K562 (cell line): ENCODE measurements around the gene ELMOD2. TPM values are rescaled to one million over a fixed set of nuclear protein-coding genes. Genes with fewer than 3 reads are reported as not detected.

Source experiments
- ATAC-seq: fragments of 200-7000 bp; cut with Tn5 transposase; 3 replicates; pipeline ENCODE4 v1.9.1; 2020; ENCODE audit warnings: moderate library complexity
- BruUV-seq: library from RNA; stranded (reverse); fragments of 400-500 nt; replicated peaks from 2 replicates; lab custom pipeline; 2021; lab: Mats Ljungman, UMichigan
- CTCF ChIA-PET: fragments of 300-600 bp; formaldehyde crosslinking; extraction: SDS; loops from one replicate; lab custom pipeline; 2021; ENCODE audit warnings: low intra/inter-chr PET ratio; lab: Yijun Ruan, JAX
- POLR2A ChIA-PET: fragments of 300-600, 350-650 bp; sonication (Branson Sonifier 250); formaldehyde crosslinking; extraction: SDS; loops from one replicate; lab custom pipeline; 2021; ENCODE audit warnings: antibody characterized with exemption, inconsistent platforms; lab: Yijun Ruan, JAX
- DNase-seq, 4 experiments: peaks; one replicate each; pipeline versions ENCODE4 v3.0.0 to v3.0.0-alpha.2; 2011 to 2018; ENCODE audit warnings: low spot score in 3 of 4, mixed read lengths in 3 of 4; ENCODE audit errors: extremely low read depth in 1 of 4
- FAIRE-seq: peaks from 2 replicates; lab custom pipeline; 2011; peaks lifted over from hg19 to GRCh38; lab: Jason Lieb, UNC
- H2AFZ ChIP-seq: 2 replicates; pipeline ENCODE4 v1.6.0; 2011; ENCODE audit warnings: low read depth, low read length, control low read depth, inconsistent platforms
- H3K27ac ChIP-seq: fragments of 200-600 bp; 3 replicates; pipeline ENCODE4 v1.8.0; 2011; ENCODE audit warnings: low read depth, mild to moderate bottlenecking, control low read depth, inconsistent platforms, low read length, moderate library complexity, mixed read lengths; ENCODE audit errors: extremely low read depth
- H3K27me3 ChIP-seq, 2 experiments: fragments of 300-600 bp in 1 of 2; 2 replicates in 1 of 2; 3 replicates in 1 of 2; pipeline versions ENCODE4 v1.6.0 to v1.8.0; 2011; ENCODE audit warnings: inconsistent platforms in 2 of 2, low read length in 2 of 2, mild to moderate bottlenecking in 1 of 2, mixed read lengths in 1 of 2, moderate library complexity in 1 of 2; ENCODE audit not compliant: control insufficient read depth in 2 of 2, insufficient read depth in 2 of 2
- H3K36me3 ChIP-seq: fragments of 300-600 bp; 3 replicates; pipeline ENCODE4 v1.8.0; 2011; ENCODE audit warnings: mild to moderate bottlenecking, low read length, inconsistent platforms; ENCODE audit not compliant: control insufficient read depth, insufficient read depth
- H3K4me1 ChIP-seq, 2 experiments: fragments of 200-600 bp in 1 of 2; replicated peaks in 1 of 2; 2 replicates in 1 of 2; 3 replicates in 1 of 2; pipeline versions ENCODE4 v1.5.1 to v1.8.0; 2011; ENCODE audit warnings: inconsistent platforms in 2 of 2, low read length in 2 of 2, mild to moderate bottlenecking in 1 of 2, mixed read lengths in 1 of 2, moderate library complexity in 1 of 2; ENCODE audit not compliant: control insufficient read depth in 2 of 2, insufficient read depth in 2 of 2
- H3K4me2 ChIP-seq: 2 replicates; pipeline ENCODE4 v1.6.1; 2011; ENCODE audit warnings: low read length, control low read depth, inconsistent platforms, mixed read lengths; ENCODE audit not compliant: insufficient read depth
- H3K4me3 ChIP-seq: fragments of 200-600 bp; sonication (generic), shearing (Covaris generic); 2 replicates; pipeline ENCODE4 v1.5.1; 2016; ENCODE audit warnings: control low read depth, inconsistent platforms
- H3K79me2 ChIP-seq: fragments of 200-600 bp; 3 replicates; pipeline ENCODE4 v1.8.0; 2011; ENCODE audit warnings: low read length, inconsistent platforms; ENCODE audit not compliant: control insufficient read depth, insufficient read depth
- H3K9ac ChIP-seq, 2 experiments: 2 replicates each; pipeline versions ENCODE4 v1.6.0 to v1.6.1; 2011; ENCODE audit warnings: low read depth in 2 of 2, low read length in 2 of 2, control low read depth in 1 of 2, inconsistent platforms in 1 of 2, mild to moderate bottlenecking in 1 of 2, mixed read lengths in 1 of 2; ENCODE audit not compliant: insufficient read depth in 1 of 2
- H3K9me1 ChIP-seq: one replicate; pipeline ENCODE4 v1.6.0; 2011; ENCODE audit warnings: inconsistent platforms, mild to moderate bottlenecking, low read length, moderate library complexity; ENCODE audit not compliant: control insufficient read depth, insufficient read depth
- H3K9me3 ChIP-seq: replicated peaks from 2 replicates; pipeline ENCODE4 v1.5.1; 2011; ENCODE audit warnings: low read depth, low read length, inconsistent platforms; ENCODE audit not compliant: control insufficient read depth, insufficient read depth
- H4K20me1 ChIP-seq: replicated peaks from 2 replicates; pipeline ENCODE4 v1.6.1; 2011; ENCODE audit warnings: low read length, inconsistent platforms, mixed read lengths; ENCODE audit not compliant: control insufficient read depth, insufficient read depth
- PATZ1 ChIP-seq: fragments of 250-450 bp; sonication (Bioruptor Pico); IDR thresholded peaks from 2 replicates; pipeline ENCODE4 v1.5.0; 2020; ENCODE audit warnings: mild to moderate bottlenecking, borderline replicate concordance
- POLR2AphosphoS5 ChIP-seq: IDR thresholded peaks from 2 replicates; pipeline ENCODE4 v1.6.1; 2011; ENCODE audit warnings: mild to moderate bottlenecking, low read depth, low read length, moderate library complexity; ENCODE audit not compliant: control insufficient read depth, insufficient read depth
- POLR3A ChIP-seq: IDR thresholded peaks from 2 replicates; pipeline ENCODE4 v1.6.1; 2011; ENCODE audit warnings: borderline replicate concordance, mild to moderate bottlenecking, moderate library complexity; ENCODE audit not compliant: insufficient read length, insufficient read depth; ENCODE audit errors: extremely low read depth
- PRMT5 ChIP-seq: sonication (generic); formaldehyde crosslinking; IDR thresholded peaks from 2 replicates; pipeline ENCODE4 v1.5.0; 2020; ENCODE audit warnings: missing genetic modification reagents
- RFX5 ChIP-seq: IDR thresholded peaks from 2 replicates; pipeline ENCODE4 v1.6.1; 2011; ENCODE audit warnings: low read depth, mild to moderate bottlenecking, improper control_type of control experiment, low read length
- STAT5B ChIP-seq: fragments of 250-450 bp; sonication (Bioruptor Pico); IDR thresholded peaks from 2 replicates; pipeline ENCODE4 v1.8.0; 2021; ENCODE audit warnings: mild to moderate bottlenecking, inconsistent platforms
- ZBTB1 ChIP-seq: sonication (generic); formaldehyde crosslinking; IDR thresholded peaks from 2 replicates; pipeline ENCODE4 v1.8.1; 2023; ENCODE audit warnings: missing genetic modification reagents, low read depth, mild to moderate bottlenecking, borderline replicate concordance
- ZNF589 ChIP-seq: fragments of 200-800 bp; sonication (Bioruptor generic); IDR thresholded peaks from 2 replicates; pipeline ENCODE4 v1.6.1; 2016; ENCODE audit warnings: low read depth, missing genetic modification characterization, missing compliant biosample characterization
- WGBS: fragments of 100-300 bp; shearing (Covaris generic); methylation state at CpG from one replicate; pipeline ENCODE4 v1.1.6; 2016; ENCODE audit warnings: low coverage, mixed read lengths; ENCODE audit not compliant: insufficient coverage; ENCODE audit errors: missing lambda C conversion rate; 5-methylcytosine and 5-hydroxymethylcytosine counted together
- in situ Hi-C: fragments of 300-500 bp; cut with MboI; formaldehyde crosslinking; loops from 4 replicates; pipeline ENCODE4 v1.15.0; 2018; ENCODE audit warnings: inconsistent platforms, mixed read lengths
- intact Hi-C: fragments of 100-400 bp; cut with micrococcal nuclease; formaldehyde crosslinking; loops from 2 replicates; pipeline ENCODE4 v1.14.2; 2022
- polyA plus RNA-seq, 8 experiments: library from polyadenylated mRNA; depleted of rRNA in 4 of 8; stranded (reverse) in 5 of 8; unstranded in 3 of 8; fragments of >200 nt; fragmentation: Nextera tagmentation in 2 of 8; fragmentation: Illumina TruSeq in 1 of 8; extraction: Ambion mirVana in 2 of 8; extraction: Trizol in 1 of 8; gene quantifications; 2 replicates each; pipeline versions ENCODE4 v1.2.1 to v1.2.3, GENCODE V29; 2011 to 2014; ENCODE audit warnings: inconsistent platforms in 1 of 8, missing spikeins in 1 of 8
- total RNA-seq, 7 experiments: library from RNA; depleted of rRNA in 6 of 7; stranded (reverse); fragments of >200 nt in 6 of 7; fragmentation: Illumina TruSeq in 2 of 7; extraction: Trizol in 2 of 7; gene quantifications; 2 replicates each; pipeline versions ENCODE4 v1.2.1 to v1.2.3, GENCODE V29; 2011 to 2021; ENCODE audit warnings: low replicate concordance in 1 of 7

ELMOD2 gene
- total and polyA plus RNA-seq, 9 of the 15 experiments (the other 6 are each of a cell fraction or from before 2014, with no cell fraction given) = 11.0 to 23.3 (median 14.3) TPM

- no peak for TF ChIP-seq PATZ1 (CRISPR knock-in tag)
Observed at GRCh38 chr4:140523857-140524742, at the start of gene ELMOD2 (continued).

DNA sequence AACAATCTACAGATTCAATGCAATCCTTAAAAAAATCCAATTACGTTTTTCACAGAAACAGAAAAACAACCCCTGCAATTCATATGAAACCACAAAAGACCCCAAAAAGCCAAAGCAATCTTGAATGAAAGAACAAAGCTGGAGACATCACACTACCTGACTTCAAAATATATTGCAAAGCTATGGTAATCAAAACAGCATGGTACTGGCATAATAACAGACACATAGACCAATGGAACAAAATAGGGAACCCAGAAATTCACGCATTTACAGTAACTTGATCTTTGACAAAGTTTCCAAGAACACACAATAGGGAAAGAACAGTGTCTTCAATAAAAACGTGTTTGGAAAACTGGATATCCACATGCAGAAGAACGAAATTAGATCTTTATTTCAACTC lies 40.5 kb upstream of the ELMOD2 start:
- Histone ChIP-seq H3K4me3 (no peak overlapping the region), H3K4me2 (no peak overlapping the region), H3K4me1 (no peaks in the 10 kb centered on the region), H3K9me1 (no peaks in the 10 kb centered on the region), H3K79me2 (no peaks in the 10 kb centered on the region), H3K36me3 (no peaks in the 10 kb centered on the region), H3K9ac (no peak overlapping the region), H3K27ac (no peak overlapping the region), H3K9me3 (no peaks in the 10 kb centered on the region), H3K27me3 (no peaks in the 10 kb centered on the region), H4K20me1 (no peaks in the 10 kb centered on the region), H2AFZ (no peak overlapping the region)
- ChIA-PET CTCF (no interaction called here), POLR2A (no interaction called here)
- BruUV-seq = no TSS peak
- DNase-seq (no peak), ATAC-seq (no peak), FAIRE-seq (no peak)
- TF ChIP-seq RFX5 (no peak), POLR2AphosphoS5 (no peak), STAT5B (no peak), ZNF589 (no peak), PRMT5 (CRISPR knock-in tag) (no peak), ZBTB1 (CRISPR knock-in tag) (no peak), POLR3A (no peak)
- in situ Hi-C loops = no loop called here
- 0% methylated on average over 4 of the region's 4 CpGs for whole genome bisulfite sequencing
- intact Hi-C loops = no loop called here
